ENCODE data around the gene AMN1.

DNA sequence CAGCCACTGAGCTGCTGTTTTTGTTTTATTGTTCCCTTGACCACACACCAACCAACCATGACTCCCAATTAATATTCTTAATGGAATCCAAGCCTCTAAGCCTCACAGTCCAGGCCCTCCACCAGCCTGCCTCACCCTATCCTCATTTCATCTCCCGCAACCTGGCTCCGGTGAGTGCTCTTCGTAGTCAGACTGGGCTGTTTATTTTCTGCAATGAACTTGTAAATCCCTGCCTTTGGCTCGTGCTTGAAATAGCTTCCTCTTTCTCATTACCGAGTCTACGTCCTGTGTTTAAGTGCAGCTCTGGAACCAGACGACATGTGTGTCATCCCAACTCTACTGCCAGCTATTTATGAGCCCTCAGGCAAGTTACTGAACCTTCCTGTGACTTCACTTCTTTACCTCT is 81.7 kb downstream of the AMN1 start:
- no peak for TF ChIP-seq CTCF (conservative IDR thresholded peaks at IDR 0.05; ENCODE audit: low read length)
- TF ChIP-seq EZH2phosphoT487 (IDR thresholded peaks at IDR 0.05; ENCODE audit: borderline replicate concordance), result no peak

All from Loucy (cell line).